PC-3 (cell line): ENCODE data around the gene TCN1. TPM values are rescaled to one million over a fixed set of nuclear protein-coding genes. Genes with fewer than 3 reads are reported as not detected.
"Not testable (repeated sequence)": the region's sequence is repeated elsewhere in the genome, so short reads cannot be mapped to it uniquely, and the experiment has no call there.

Experiments used
- ATAC-seq: fragments of 200-7000 bp; cut with Tn5 transposase; 2 replicates; pipeline ENCODE4 v1.9.1; 2020; ENCODE audit warnings: mild to moderate bottlenecking, moderate library complexity
- BruUV-seq: library from RNA; stranded (reverse); fragments of 400-500 nt; replicated peaks from 2 replicates; lab custom pipeline; 2021; lab: Mats Ljungman, UMichigan
- CTCF ChIA-PET: fragments of 300-600 bp; sonication (Branson Sonifier 250); formaldehyde crosslinking; loops from one replicate; lab custom pipeline; 2022; ENCODE audit warnings: antibody characterized with exemption; lab: Charles Lee
- POLR2A ChIA-PET: fragments of 300-600 bp; sonication (Branson Sonifier 250); formaldehyde crosslinking; loops from one replicate; lab custom pipeline; 2022; ENCODE audit warnings: antibody characterized with exemption; ENCODE audit not compliant: unreplicated experiment; lab: Charles Lee
- DNase-seq: peaks from one replicate; pipeline ENCODE4 v3.0.0-alpha.2; 2015
- H2AFZ ChIP-seq: fragments of 300-600 bp; sonication (generic); 2 replicates; pipeline ENCODE4 v1.6.0; 2016; ENCODE audit warnings: antibody characterized with exemption, low read length
- H3F3A ChIP-seq: fragments of 300-600 bp; sonication (generic); one replicate; pipeline ENCODE4 v1.6.0; 2017; ENCODE audit warnings: antibody characterized with exemption, low read length, control low read depth, mild to moderate bottlenecking; ENCODE audit not compliant: unreplicated experiment
- H3K27ac ChIP-seq: fragments of 300-600 bp; sonication (generic); 2 replicates; pipeline ENCODE4 v1.5.1; 2016; ENCODE audit warnings: mild to moderate bottlenecking, low read length
- H3K27me3 ChIP-seq: fragments of 300-600 bp; sonication (generic); 2 replicates; pipeline ENCODE4 v1.6.1; 2016; ENCODE audit warnings: low read length, mixed read lengths
- H3K36me3 ChIP-seq: fragments of 300-600 bp; sonication (generic); 2 replicates; pipeline ENCODE4 v1.6.1; 2016; ENCODE audit warnings: low read depth, mixed run types, low read length, mixed read lengths
- H3K4me1 ChIP-seq: fragments of 300-600 bp; sonication (generic); 2 replicates; pipeline ENCODE4 v1.5.1; 2016; ENCODE audit warnings: low read length; ENCODE audit not compliant: insufficient read depth
- H3K4me2 ChIP-seq: fragments of 300-600 bp; sonication (generic); 2 replicates; pipeline ENCODE4 v1.6.0; 2016; ENCODE audit warnings: low read length
- H3K4me3 ChIP-seq: fragments of 300-600 bp; sonication (generic); 2 replicates; pipeline ENCODE4 v1.5.1; 2016; ENCODE audit warnings: mild to moderate bottlenecking, low read length, mixed read lengths
- H3K79me2 ChIP-seq: fragments of 300-600 bp; sonication (generic); 2 replicates; pipeline ENCODE4 v1.6.1; 2017; ENCODE audit warnings: low read length, mixed read lengths
- H3K9ac ChIP-seq: fragments of 300-600 bp; sonication (generic); 2 replicates; pipeline ENCODE4 v1.6.0; 2016; ENCODE audit warnings: mild to moderate bottlenecking, low read length
- H3K9me2 ChIP-seq: fragments of 300-600 bp; sonication (generic); replicated peaks from 2 replicates; pipeline ENCODE4 v1.6.1; 2016; ENCODE audit warnings: mixed run types, low read length, mixed read lengths
- H3K9me3 ChIP-seq: fragments of 300-600 bp; sonication (generic); 2 replicates; pipeline ENCODE4 v1.6.1; 2016; ENCODE audit warnings: low read length, mixed read lengths
- H4K20me1 ChIP-seq: fragments of 300-600 bp; sonication (generic); 2 replicates; pipeline ENCODE4 v1.6.1; 2016; ENCODE audit warnings: low read length, mixed read lengths
- EZH2 ChIP-seq: fragments of 300-600 bp; sonication (generic); IDR thresholded peaks from one replicate; pipeline ENCODE4 v1.6.1; 2017; ENCODE audit warnings: antibody characterized with exemption, mild to moderate bottlenecking, low read length; ENCODE audit not compliant: unreplicated experiment
- EZH2phosphoT487 ChIP-seq: fragments of 300-600 bp; sonication (generic); IDR thresholded peaks from 2 replicates; pipeline ENCODE4 v1.6.1; 2018; ENCODE audit warnings: mild to moderate bottlenecking, antibody characterized with exemption, low read length, borderline replicate concordance
- intact Hi-C: fragments of 100-400 bp; cut with micrococcal nuclease; formaldehyde crosslinking; loops from 2 replicates; pipeline ENCODE4 v1.9.0; 2023
- total RNA-seq: library from RNA; depleted of rRNA; stranded (reverse); fragments of >200 nt; gene quantifications from 2 replicates; pipeline ENCODE4 v1.2.3, GENCODE V29; 2014
- TF ChIP-seq, protein P1 (sequence below): fragments of 300-600 bp; sonication (generic); conservative IDR thresholded peaks from 2 replicates; pipeline ENCODE4 v1.5.1; 2017; ENCODE audit warnings: antibody characterized with exemption, low read depth, mild to moderate bottlenecking, low read length

The TCN1 gene
- total RNA-seq, 1 experiment from 2014 or later, result 14.8 TPM

DNA sequence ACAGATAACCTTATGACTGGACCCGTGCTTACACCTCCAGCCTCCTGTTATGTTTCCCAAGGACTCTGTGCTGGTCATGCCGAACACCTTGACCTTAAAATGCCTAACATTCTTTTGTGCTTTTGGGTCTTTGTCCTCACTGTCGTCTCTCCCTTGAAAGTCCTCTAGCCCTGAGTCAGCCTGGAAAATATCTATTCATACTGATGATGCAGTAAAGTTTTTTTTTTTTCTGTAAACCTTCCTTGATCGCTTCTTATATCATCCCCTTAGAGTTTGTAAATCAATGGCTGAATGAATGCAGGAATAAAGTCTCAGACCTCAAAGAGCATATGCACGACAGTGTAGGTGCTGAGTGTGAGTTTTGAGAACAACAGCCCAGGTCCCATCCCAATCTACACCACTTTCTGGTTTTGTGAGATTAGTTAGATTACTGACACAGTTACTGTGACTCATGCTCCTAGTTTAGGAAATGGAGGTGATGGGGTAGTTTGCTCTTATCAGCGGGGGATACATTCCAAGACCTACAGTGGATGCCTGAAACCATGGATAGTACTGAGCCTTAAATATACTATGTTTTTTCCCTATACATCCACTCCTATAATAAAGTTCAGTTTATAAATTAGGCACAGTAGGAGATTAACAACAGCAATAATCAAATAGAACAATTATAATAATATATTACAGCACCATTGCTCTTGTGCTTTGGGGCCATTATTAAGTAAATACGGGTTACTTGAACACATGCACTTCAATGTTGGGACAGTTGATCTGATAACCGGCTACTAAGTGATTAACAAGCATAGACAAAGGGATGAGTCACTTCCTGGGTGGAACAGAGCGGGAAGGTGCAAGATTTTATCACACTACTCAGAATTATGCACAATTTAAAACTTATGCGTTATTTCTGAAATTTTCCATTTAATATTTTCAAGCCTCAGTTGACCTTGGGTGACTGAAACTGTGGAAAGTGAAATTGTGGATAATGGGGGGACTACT, 8.6 kb downstream of the TCN1 start:
- ChIA-PET CTCF (no interaction called here), POLR2A (no interaction called here)
- no peaks in the 10 kb centered on the region for H3K36me3 ChIP-seq
- intact Hi-C loops, result no loop called here
- no peaks in the 10 kb centered on the region for H3K9me3 ChIP-seq
- peak overlapping the region; percentile 19 for H3K4me2 ChIP-seq
- 0 out of 2 replicates have a peak, but pooled peaks have one; percentile 20 for ATAC-seq
- H2AFZ ChIP-seq, result no peak overlapping the region
- no TSS peak for BruUV-seq
- peak overlapping the region; percentile 21 for H3K27ac ChIP-seq
- no peaks in the 10 kb centered on the region for H3F3A ChIP-seq
- no peaks in the 10 kb centered on the region for H3K79me2 ChIP-seq
- no peaks in the 10 kb centered on the region for H3K27me3 ChIP-seq
- H3K9me2 ChIP-seq, result no peaks in the 10 kb centered on the region
- no peaks in the 10 kb centered on the region for H4K20me1 ChIP-seq
- peaks cover 15% of the 10 kb centered on the region for H3K4me1 ChIP-seq
- H3K9ac ChIP-seq, result no peak overlapping the region
- H3K4me3 ChIP-seq, result no peak overlapping the region
- TF ChIP-seq EZH2, result no peak
- TF ChIP-seq, protein P1, sequence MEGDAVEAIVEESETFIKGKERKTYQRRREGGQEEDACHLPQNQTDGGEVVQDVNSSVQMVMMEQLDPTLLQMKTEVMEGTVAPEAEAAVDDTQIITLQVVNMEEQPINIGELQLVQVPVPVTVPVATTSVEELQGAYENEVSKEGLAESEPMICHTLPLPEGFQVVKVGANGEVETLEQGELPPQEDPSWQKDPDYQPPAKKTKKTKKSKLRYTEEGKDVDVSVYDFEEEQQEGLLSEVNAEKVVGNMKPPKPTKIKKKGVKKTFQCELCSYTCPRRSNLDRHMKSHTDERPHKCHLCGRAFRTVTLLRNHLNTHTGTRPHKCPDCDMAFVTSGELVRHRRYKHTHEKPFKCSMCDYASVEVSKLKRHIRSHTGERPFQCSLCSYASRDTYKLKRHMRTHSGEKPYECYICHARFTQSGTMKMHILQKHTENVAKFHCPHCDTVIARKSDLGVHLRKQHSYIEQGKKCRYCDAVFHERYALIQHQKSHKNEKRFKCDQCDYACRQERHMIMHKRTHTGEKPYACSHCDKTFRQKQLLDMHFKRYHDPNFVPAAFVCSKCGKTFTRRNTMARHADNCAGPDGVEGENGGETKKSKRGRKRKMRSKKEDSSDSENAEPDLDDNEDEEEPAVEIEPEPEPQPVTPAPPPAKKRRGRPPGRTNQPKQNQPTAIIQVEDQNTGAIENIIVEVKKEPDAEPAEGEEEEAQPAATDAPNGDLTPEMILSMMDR, result no peak
- TF ChIP-seq EZH2phosphoT487, result no peak
- DNase-seq, result peak; percentile 60

DNA sequence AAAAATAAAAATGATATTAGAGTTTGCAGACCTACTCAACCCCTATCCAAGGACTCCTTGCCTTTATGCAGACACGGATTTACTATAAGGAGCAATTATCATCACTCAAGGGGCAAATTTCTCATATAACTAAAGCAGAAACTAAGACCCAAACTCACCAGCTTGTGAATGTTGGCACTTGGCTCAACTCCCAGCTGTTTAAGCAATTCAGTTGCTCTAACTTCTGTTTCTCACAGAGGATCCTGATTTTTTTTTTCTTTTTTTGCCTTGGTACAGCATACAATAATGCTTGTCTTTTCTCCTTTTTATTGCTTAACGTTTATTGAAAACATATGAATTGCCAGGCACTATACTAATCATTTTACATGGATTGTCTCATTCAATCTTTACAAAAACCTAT, 11.4 kb downstream of the TCN1 start:
- Histone ChIP-seq H3K27ac (no peak overlapping the region), H3K79me2 (no peaks in the 10 kb centered on the region), H3K9ac (no peak overlapping the region), H3K27me3 (no peaks in the 10 kb centered on the region), H3K4me2 (no peak overlapping the region), H3F3A (no peaks in the 10 kb centered on the region), H3K9me2 (no peaks in the 10 kb centered on the region), H3K4me1 (peaks cover 15% of the 10 kb centered on the region), H3K9me3 (no peaks in the 10 kb centered on the region), H3K4me3 (no peak overlapping the region), H4K20me1 (no peaks in the 10 kb centered on the region), H2AFZ (no peak overlapping the region), H3K36me3 (no peaks in the 10 kb centered on the region)
- BruUV-seq, result no TSS peak
- TF ChIP-seq, protein P1, result no peak
- TF ChIP-seq EZH2 (no peak), EZH2phosphoT487 (no peak)
- ChIA-PET CTCF (no interaction called here), POLR2A (no interaction called here)
- intact Hi-C loops, result no loop called here
- ATAC-seq, result no peak
- no peak for DNase-seq

DNA sequence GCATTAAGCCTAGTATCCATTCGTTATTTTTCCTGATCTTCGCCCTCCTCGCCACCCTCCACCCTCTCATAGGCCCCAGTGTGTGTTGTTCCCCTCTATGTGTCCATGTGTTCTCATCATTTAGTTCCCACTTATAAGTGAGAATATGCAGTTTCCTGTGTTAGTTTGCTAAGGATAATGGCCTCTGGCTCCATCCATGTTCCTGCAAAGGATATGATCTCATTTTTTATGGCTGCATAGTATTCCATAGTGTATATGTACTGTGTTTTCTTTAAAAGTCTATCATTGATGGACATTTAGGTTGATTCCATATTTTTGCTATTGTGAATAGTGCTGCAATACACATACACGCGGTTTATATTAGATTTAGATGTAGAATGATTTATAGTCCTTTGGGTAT, 14.9 kb downstream of the TCN1 start:
- H3F3A ChIP-seq, H3K27me3 ChIP-seq, ATAC-seq, H3K4me1 ChIP-seq, intact Hi-C loops, H4K20me1 ChIP-seq, H3K36me3 ChIP-seq, POLR2A ChIA-PET, H3K27ac ChIP-seq, H3K4me2 ChIP-seq, H3K4me3 ChIP-seq, DNase-seq, H3K9me3 ChIP-seq, BruUV-seq, H3K9ac ChIP-seq, H3K9me2 ChIP-seq, H3K79me2 ChIP-seq, CTCF ChIA-PET, H2AFZ ChIP-seq: not testable (repeated sequence)

DNA sequence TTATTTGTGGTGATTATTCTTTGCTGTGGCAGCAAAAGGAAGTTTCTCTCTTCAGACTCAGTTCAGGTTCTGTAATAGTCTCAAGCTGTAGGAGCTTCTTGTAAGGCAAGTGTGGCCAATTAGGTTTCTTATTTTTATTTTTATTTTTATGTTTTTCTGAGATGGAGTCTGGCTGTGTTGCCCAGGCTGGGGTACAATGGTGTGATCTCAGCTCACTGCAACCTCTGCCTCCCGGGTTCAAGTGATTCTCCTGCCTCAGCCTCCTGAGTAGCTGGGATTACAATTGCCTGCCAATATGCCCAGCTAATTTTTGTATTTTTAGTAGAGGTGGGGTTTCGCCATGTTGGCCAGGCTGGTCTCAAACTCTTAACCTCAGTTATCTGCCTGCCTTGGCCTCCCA, 16.7 kb downstream of the TCN1 start:
- H4K20me1 ChIP-seq, ATAC-seq, DNase-seq, H3K79me2 ChIP-seq, H3K4me1 ChIP-seq, BruUV-seq, H2AFZ ChIP-seq, H3K36me3 ChIP-seq, POLR2A ChIA-PET, H3K27ac ChIP-seq, H3K9ac ChIP-seq, H3K27me3 ChIP-seq, H3K9me3 ChIP-seq, CTCF ChIA-PET, H3K4me2 ChIP-seq, H3K4me3 ChIP-seq, H3K9me2 ChIP-seq, intact Hi-C loops, H3F3A ChIP-seq: not testable (repeated sequence)
